HepG2 (cell line): ENCODE results near the gene POU6F1.
"Not testable (repeated sequence)": the region's sequence is repeated elsewhere in the genome, so short reads cannot be mapped to it uniquely, and the experiment has no call there.

Experiments
- BHLHE40 ChIP-seq: IDR thresholded peaks from 2 replicates; pipeline ENCODE4 v1.6.1; 2011; ENCODE audit warnings: low read length, improper control_type of control experiment
- HCFC1 ChIP-seq: fragments of 150-350 bp; IDR thresholded peaks from 2 replicates; pipeline ENCODE4 v1.6.1; 2014; ENCODE audit warnings: low read depth, low read length
- MTA1 ChIP-seq: sonication (generic); formaldehyde crosslinking; IDR thresholded peaks from 2 replicates; pipeline ENCODE4 v1.4.0; 2020; ENCODE audit warnings: missing genetic modification reagents, mild to moderate bottlenecking, borderline replicate concordance
- MTF1 ChIP-seq: sonication (generic); formaldehyde crosslinking; IDR thresholded peaks from 2 replicates; pipeline ENCODE4 v1.5.0; 2020; ENCODE audit warnings: missing genetic modification reagents
- MYNN ChIP-seq: sonication (generic); formaldehyde crosslinking; IDR thresholded peaks from 2 replicates; pipeline ENCODE4 v1.4.0; 2020; ENCODE audit warnings: mild to moderate bottlenecking, low read depth, missing genetic modification reagents
- POLR2AphosphoS5 ChIP-seq: IDR thresholded peaks from 2 replicates; pipeline ENCODE4 v1.6.1; 2012; ENCODE audit warnings: low read depth, low read length
- SMARCE1 ChIP-seq: fragments of 450-650 bp; IDR thresholded peaks from 2 replicates; pipeline ENCODE4 v1.6.1; 2017; ENCODE audit warnings: borderline replicate concordance
- TCF7 ChIP-seq: sonication (generic); IDR thresholded peaks from 2 replicates; pipeline ENCODE4 v1.6.1; 2016; ENCODE audit warnings: antibody characterized with exemption, low read depth
- ZBTB25 ChIP-seq: IDR thresholded peaks from 2 replicates; pipeline ENCODE4 v1.6.1; 2018; ENCODE audit warnings: missing genetic modification reagents
- ZBTB7A ChIP-seq: sonication (generic); formaldehyde crosslinking; IDR thresholded peaks from 2 replicates; pipeline ENCODE4 v1.8.0; 2022; ENCODE audit warnings: mild to moderate bottlenecking, missing genetic modification reagents
- ZFP36L1 ChIP-seq: sonication (generic); formaldehyde crosslinking; IDR thresholded peaks from 2 replicates; pipeline ENCODE4 v1.8.0; 2022; ENCODE audit warnings: mild to moderate bottlenecking, missing genetic modification reagents, moderate library complexity
- ZNF878 ChIP-seq: sonication (generic); formaldehyde crosslinking; IDR thresholded peaks from 2 replicates; pipeline ENCODE4 v1.8.1; 2023; ENCODE audit warnings: mild to moderate bottlenecking, missing genetic modification reagents, moderate library complexity
- TF ChIP-seq, protein P1 (sequence below): sonication (generic); formaldehyde crosslinking; IDR thresholded peaks from 2 replicates; pipeline ENCODE4 v1.5.0; 2020; ENCODE audit warnings: mild to moderate bottlenecking, missing genetic modification reagents, moderate library complexity
- TF ChIP-seq, protein P2 (sequence below): IDR thresholded peaks from 2 replicates; pipeline ENCODE4 v1.6.1; 2016; ENCODE audit warnings: low read depth, borderline replicate concordance

DNA sequence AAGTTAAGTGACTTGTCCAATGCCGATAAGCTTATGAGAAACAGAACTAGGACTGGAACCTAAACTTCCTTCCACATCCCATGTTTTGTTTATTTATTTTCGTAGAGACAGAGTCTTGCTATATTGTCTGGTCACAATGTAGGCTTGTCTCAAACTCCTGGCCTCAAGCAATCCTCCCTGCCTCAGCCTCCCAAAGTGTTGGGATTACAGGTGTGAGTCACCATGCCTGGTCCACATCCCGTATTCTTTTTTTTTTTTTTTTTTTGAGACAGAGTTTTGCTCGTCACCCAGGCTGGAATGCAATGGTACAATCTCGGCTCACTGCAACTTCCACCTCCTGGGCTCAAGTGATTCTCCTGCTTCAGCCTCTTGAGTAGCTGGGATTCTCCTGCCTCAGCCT lies 9.2 kb upstream of the POU6F1 start:
- TF ChIP-seq SMARCE1; MTA1; TCF7; ZBTB25; ZNF878 (CRISPR knock-in tag); ZBTB7A (CRISPR knock-in tag); BHLHE40; HCFC1; ZFP36L1; MTF1; MYNN; POLR2AphosphoS5: not testable (repeated sequence)
- TF ChIP-seq, protein P1, sequence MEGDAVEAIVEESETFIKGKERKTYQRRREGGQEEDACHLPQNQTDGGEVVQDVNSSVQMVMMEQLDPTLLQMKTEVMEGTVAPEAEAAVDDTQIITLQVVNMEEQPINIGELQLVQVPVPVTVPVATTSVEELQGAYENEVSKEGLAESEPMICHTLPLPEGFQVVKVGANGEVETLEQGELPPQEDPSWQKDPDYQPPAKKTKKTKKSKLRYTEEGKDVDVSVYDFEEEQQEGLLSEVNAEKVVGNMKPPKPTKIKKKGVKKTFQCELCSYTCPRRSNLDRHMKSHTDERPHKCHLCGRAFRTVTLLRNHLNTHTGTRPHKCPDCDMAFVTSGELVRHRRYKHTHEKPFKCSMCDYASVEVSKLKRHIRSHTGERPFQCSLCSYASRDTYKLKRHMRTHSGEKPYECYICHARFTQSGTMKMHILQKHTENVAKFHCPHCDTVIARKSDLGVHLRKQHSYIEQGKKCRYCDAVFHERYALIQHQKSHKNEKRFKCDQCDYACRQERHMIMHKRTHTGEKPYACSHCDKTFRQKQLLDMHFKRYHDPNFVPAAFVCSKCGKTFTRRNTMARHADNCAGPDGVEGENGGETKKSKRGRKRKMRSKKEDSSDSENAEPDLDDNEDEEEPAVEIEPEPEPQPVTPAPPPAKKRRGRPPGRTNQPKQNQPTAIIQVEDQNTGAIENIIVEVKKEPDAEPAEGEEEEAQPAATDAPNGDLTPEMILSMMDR, result not testable (repeated sequence)
- TF ChIP-seq, protein P2, sequence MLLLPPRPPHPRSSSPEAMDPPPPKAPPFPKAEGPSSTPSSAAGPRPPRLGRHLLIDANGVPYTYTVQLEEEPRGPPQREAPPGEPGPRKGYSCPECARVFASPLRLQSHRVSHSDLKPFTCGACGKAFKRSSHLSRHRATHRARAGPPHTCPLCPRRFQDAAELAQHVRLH (CRISPR knock-in tag), result not testable (repeated sequence)
